Measurements from ENCODE around the gene HP. TPM values are rescaled to one million over a fixed set of nuclear protein-coding genes. Genes with fewer than 3 reads are reported as not detected.
A peak's percentile ranks its signal among the peaks of the same experiment; 100 is the strongest.

The HP gene
- total and polyA plus RNA-seq, 2 of the 13 experiments (the other 11 are each of a cell fraction or from before 2014, with no cell fraction given), result 387 to 524 TPM

- peak; percentile 80; the same call in 1 of the 2 replicates for TF ChIP-seq ZNF761 (CRISPR knock-in tag; conservative IDR thresholded peaks at IDR 0.05)
- TF ChIP-seq ZNF512B (CRISPR knock-in tag; IDR thresholded peaks at IDR 0.05; ENCODE audit: borderline replicate concordance), result no peak
- TF ChIP-seq TCF7L2 (IDR thresholded peaks at IDR 0.05; ENCODE audit: low read depth, low read length), result no peak
- peak; percentile 92; the same call in 1 of the 2 replicates for TF ChIP-seq MTERF4 (CRISPR knock-in tag; IDR thresholded peaks at IDR 0.05)
- TF ChIP-seq ZNF180 (CRISPR knock-in tag; IDR thresholded peaks at IDR 0.05; ENCODE audit: borderline replicate concordance, low read depth), result no peak
- TF ChIP-seq MXD1 (CRISPR knock-in tag; IDR thresholded peaks at IDR 0.05), result peak; percentile 96; the same call in 1 of the 2 replicates
- 0 out of 2 replicates have a peak, but pooled peaks have one; percentile 38 for TF ChIP-seq ZMYM3 (CRISPR knock-in tag; IDR thresholded peaks at IDR 0.05)
- 0 out of 2 replicates have a peak, but pooled peaks have one; percentile 54 for TF ChIP-seq TIGD3 (CRISPR knock-in tag; IDR thresholded peaks at IDR 0.05; ENCODE audit: borderline replicate concordance)
- no peak; the same call in 1 of the 2 replicates for TF ChIP-seq KDM5A (IDR thresholded peaks at IDR 0.05; ENCODE audit: borderline replicate concordance, low read length)
- TF ChIP-seq GTF2F1 (IDR thresholded peaks at IDR 0.05; ENCODE audit: low read length), result peak; percentile 30; the same call in 1 of the 2 replicates
- no peak for TF ChIP-seq ARNT (IDR thresholded peaks at IDR 0.05)
- no peak for TF ChIP-seq ARID3A (IDR thresholded peaks at IDR 0.05; ENCODE audit: low read depth, low read length)
These were observed 45.7 kb upstream of the HP start, which contains the start of gene DHODH (continued) for GRCh38 chr16:72008424-72009216.

All from HepG2 (cell line).